NCI-H2171 (cell line): ENCODE data around the gene GOSR1.
A peak's percentile ranks its signal among the peaks of the same experiment; 100 is the strongest.
"Not testable (repeated sequence)": the region's sequence is repeated elsewhere in the genome, so short reads cannot be mapped to it uniquely, and the experiment has no call there.

Experiments
- DNase-seq: peaks from one replicate; lab custom pipeline; 2025; lab: John Stamatoyannopoulos, UW

The GOSR1 gene

GRCh38 chr17:30547778-30548573 lies 70.8 kb downstream of the GOSR1 start:
- DNase-seq = no peak

DNA sequence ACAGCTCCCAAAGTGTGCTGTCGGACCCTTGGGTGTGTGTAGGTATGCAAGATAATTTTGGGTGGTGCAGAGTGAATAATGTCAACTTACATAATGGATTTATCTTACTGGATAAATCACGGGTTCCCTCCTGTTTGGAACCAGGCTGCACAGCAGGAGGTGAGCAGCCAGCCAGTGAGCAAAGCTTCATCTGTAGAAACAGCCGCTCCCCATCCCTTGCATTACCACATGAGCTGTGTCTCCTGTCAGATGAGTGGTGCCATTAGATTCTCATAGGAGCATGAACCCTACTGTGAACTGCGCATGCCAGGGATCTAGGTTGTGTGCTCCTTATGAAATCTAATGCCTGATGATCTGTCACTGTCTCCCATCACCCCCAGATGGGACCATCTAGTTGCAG lies 72.0 kb downstream of the GOSR1 start:
- not testable (repeated sequence) for DNase-seq

GRCh38 chr17:30549864-30550511 lies 72.8 kb downstream of the GOSR1 start:
- no peak for DNase-seq

GRCh38 chr17:30550512-30551273 lies 73.5 kb downstream of the GOSR1 start:
- DNase-seq = peak; percentile 4

DNA sequence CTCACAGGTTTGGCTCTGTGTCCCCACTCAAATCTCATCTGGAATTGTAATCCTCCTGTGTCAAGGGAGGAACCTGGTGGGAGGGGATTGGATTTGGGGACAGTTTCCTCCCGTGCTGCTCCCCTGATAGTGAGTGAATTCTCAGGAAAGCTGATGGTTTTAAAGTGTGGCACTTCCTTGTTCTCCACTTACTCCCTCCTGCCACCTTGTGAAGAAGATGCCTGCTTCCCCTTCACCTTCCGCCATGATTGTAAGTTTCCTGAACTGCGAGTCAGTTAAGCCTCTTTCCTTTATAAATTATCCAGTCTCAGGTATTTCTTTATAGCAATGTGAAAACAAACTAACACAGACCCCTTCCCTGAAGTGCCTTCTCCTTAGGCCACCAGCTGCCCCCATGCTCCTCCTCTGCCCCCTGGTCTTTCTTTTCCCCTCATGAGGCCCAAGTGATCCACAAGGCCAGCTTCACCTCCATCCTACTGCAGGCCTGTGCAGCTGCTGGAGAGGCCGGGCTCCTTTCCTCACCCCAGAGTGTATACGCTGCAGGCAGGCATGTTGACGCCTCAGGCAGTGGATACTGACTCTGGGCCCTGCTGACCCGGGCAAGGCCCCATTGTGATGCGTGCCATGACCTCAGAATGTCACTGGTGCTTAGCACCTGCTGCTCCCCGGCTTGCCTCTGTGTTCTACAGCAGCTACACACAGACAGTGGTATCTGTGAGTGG lies 74.2 kb downstream of the GOSR1 start:
- not testable (repeated sequence) for DNase-seq

DNA sequence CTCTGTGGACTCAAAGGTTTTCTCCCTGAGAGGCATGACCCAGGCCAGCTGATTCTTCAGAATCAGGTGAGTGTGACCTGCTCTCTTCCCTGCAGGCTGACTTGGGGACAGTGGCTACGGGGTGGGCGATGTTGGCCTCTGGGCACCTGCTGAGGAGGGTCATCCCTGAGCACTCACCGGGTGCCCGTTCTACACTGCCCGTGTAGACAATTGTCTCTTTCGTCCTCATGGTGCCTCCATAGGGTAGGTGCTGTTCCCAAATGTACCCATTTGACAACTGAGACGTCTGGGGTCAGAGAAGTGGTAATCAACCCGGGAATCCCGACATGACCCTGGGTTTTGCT lies 74.8 kb downstream of the GOSR1 start:
- DNase-seq = no peak

DNA sequence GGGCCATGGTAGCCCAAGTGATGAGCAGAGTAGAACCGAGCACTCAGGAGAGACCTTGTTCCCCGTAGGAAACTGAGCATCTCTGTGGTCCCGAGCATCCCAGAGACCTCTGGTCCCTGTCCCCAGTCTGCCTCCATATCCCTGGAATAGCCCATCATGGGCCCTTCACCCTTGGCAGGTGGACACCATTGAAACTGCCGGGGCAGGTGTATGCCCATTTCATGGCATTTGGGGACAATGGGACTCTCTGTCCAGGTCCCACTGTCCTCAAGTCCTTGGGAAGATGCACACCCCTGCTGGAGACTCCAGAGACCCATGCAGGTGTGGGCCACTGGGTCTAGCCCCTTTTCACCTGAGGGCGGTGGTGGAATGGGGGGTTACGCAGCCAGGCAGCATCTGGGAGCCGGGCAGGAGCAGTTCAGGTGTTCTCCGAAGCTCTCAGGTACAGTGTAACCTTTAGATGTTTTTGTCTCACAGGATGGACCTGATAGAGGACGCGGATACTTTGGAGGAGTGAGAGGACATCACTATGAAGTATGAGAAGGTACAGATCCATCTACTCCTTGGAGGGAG lies 75.9 kb downstream of the GOSR1 start:
- no peak for DNase-seq

- not testable (repeated sequence) for DNase-seq
These were observed 76.7 kb downstream of the GOSR1 start for GRCh38 chr17:30553823-30554440.

DNA sequence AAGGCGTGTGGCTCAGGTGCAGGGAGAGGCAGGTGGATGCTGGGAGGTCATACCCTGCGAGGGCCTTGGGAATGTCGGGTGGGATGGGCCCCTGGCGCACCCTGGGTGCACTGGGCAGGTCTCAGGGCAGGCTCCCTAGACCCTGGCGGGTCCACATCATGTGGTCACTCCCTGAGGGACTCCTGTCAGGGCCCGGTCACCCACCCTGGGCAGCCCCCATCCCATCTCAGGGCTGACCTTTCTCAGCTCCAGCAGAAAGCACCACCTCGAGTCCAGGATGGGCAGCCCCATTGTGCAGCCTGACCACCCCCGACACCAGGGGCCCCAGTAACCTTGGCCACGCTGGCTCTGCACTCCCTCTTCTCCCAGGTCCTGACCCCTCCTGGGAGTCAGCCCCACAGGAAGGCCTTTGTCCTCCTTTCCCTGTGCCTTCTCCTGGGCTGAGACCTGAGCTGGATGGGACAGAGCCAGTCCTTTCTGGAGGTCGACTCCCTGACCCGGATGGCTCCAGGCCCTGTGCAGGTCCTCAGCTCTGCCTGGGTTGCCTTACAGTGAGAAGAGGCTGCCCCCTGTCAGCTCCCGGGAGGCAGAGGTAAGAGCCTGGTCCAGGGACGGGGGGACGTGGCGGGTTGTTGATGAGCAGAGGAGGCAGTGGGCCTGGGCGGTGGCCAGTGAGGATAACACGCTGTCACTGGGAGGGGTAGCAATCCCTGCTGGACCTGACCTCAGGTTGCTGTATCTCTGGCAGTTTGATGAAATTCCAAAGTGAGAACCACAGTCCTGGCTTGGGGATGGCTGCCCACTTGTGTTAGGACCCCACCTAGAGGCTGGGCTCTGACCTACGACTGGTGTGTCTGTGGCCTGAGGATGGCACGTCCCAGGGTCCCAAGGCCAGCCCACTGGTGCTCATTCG lies 77.9 kb downstream of the GOSR1 start:
- DNase-seq = no peak

DNA sequence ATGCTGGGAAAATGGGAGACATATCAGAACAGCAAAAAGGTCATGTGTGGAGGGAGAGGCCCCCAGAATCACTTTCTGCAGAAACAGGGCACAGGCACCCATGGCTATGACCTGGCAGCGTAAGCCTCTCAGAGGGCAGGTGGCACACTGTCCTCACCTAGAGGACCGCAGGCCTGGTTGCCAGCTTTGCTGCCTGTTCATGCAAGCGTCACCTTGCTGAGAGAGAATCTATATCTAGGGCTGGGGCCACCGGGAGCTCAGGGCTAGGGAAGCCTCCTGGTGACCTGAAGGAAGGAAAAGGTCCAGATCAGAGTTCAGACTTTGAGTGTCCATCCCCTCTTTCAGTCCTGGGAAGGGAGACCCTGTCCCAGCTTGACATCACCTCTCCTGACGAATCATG lies 78.7 kb downstream of the GOSR1 start:
- DNase-seq = no peak

DNA sequence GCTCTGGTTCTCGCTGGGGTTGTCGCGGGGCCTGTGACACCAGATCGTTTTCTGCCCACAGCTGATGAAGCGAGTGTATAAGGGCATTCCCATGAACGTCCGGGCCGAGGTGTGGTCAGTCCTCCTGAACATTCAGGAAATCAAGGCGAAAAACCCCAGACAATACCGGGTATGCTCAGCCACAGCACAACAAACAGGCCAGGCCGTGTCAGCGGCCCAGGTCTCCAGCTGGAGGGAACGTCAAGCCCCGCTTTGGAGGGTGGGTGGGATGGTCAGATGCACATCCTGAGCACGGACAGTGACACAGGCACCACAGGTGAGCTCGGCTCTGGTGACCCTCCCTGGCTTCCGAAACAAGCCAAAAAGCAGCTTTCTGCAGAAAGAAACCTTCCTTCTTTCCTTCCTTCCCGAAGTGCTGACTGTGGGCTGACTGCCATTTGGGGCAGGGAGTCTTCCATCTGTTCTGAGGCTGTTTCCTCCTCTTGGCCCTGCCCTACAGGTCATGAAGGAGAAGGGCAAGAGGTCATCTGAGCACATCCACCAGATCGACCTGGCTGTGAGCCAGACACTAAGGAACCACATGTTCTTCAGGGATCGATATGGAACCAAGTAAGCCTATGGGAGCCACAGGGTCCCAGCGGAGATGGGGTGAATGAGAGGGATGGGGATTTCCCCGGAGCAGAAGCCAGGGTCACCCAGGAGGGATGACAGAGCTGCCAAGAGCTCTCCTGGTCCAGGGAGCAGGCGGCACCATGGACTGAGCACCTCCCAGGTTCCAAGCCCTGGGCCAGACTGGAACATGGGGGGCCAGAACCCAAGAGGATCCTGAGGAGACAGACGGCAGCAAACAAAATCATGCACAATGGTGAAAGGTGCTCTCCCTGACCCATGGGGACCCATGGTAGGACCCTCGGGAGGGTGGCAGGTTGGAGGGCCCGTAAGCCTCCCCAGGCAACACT lies 79.4 kb downstream of the GOSR1 start:
- no peak for DNase-seq

DNA sequence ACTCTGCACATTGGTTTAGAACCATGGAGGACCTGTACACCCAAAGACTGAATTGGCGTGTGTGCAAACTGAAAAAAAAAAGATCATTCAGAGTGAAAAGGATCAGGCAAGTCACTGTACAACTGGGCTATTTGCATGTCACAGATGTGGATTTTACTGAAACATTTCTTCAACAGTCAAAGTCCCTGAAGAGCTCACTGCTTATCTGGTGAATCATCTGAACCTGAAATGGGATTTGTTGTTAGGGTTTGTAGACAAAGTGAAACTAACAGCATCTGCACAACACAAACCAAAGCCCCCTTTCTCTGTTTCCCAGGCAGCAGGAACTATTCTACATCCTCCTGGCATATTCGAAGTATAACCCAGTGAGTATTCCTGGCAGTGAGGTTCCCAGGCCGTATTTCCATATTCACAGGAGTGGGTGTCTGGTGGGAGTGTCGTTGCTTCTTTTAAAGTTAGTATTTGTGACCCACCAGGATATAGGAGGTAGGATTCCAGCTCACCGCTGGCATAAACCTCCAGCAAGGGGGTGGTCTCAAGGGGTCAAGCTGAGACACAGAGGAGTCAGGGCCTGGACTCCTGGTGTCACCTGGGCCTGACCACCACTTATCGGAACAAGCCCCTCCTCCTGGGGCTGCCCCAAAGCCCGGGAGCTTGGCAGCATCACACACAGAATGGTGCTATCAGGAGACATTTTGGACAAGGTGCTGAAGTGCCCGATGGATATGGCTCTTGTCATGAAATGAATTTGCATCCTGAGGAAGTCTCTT lies 80.9 kb downstream of the GOSR1 start:
- no peak for DNase-seq

GRCh38 chr17:30558686-30559545 lies 81.7 kb downstream of the GOSR1 start:
- no peak for DNase-seq

- no peak for DNase-seq
These were observed 82.4 kb downstream of the GOSR1 start for GRCh38 chr17:30559656-30560055.

- DNase-seq = not testable (repeated sequence)
These were observed 83.2 kb downstream of the GOSR1 start for GRCh38 chr17:30560117-30561026.

DNA sequence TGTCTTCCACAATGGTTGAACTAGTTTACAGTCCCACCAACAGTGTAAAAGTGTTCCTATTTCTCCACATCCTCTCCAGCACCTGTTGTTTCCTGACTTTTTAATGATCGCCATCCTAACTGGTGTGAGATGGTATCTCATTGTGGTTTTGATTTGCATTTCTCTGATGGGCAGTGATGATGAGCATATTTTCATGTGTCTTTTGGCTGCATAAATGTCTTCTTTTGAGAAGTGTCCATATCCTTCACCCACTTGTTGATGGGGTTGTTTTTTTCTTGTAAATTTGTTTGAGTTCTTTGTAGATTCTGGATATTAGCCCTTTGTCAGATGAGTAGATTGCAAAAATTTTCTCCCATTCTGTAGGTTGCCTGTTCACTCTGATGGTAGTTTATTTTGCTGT lies 84.6 kb downstream of the GOSR1 start:
- DNase-seq = not testable (repeated sequence)
